Right lobe of liver (tissue), 4 donors: ENCODE measurements around the gene S1PR2.

Experiments
- POLR2A ChIP-seq: fragments of 450-650 bp; IDR thresholded peaks from one replicate; pipeline ENCODE4 v1.6.1; 2017; ENCODE audit warnings: antibody characterized with exemption, mild to moderate bottlenecking
- TF ChIP-seq, protein P1 (sequence below), 4 donors: fragments of 200-600 bp in 3 of 4; fragments of 450-650 bp in 1 of 4; IDR thresholded peaks; one replicate each; pipeline versions ENCODE4 v1.5.1 to v1.8.0; 2016 to 2022; ENCODE audit warnings: antibody characterized with exemption in 4 of 4, mild to moderate bottlenecking in 2 of 4
- donor health status: DM: no; HTN: no; CAD: no.
- donor health status: DM: no; HTN: no; CAD: no.
- donor health status: DM: no; HTN: yes; CAD: no.

DNA sequence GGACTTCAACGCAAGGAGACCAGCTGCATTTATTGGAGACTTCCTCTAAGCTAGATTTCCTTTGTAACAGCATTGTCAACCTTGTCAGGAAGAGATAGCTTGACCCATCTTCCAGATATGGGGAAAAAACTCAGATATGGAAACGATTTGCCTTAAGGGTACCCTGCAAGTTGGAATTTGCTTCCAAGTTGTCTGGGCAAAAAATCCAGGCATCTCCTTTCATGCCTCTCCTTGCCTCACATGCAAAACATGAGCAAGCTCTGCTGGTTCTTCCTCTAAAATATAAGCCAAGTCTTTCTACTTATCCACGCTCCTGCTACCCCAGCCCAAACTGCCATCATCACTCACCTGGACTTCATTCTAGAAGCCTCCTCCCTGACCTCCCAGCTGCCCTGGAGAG lies 30.0 kb downstream of the S1PR2 start:
- TF ChIP-seq, protein P1, sequence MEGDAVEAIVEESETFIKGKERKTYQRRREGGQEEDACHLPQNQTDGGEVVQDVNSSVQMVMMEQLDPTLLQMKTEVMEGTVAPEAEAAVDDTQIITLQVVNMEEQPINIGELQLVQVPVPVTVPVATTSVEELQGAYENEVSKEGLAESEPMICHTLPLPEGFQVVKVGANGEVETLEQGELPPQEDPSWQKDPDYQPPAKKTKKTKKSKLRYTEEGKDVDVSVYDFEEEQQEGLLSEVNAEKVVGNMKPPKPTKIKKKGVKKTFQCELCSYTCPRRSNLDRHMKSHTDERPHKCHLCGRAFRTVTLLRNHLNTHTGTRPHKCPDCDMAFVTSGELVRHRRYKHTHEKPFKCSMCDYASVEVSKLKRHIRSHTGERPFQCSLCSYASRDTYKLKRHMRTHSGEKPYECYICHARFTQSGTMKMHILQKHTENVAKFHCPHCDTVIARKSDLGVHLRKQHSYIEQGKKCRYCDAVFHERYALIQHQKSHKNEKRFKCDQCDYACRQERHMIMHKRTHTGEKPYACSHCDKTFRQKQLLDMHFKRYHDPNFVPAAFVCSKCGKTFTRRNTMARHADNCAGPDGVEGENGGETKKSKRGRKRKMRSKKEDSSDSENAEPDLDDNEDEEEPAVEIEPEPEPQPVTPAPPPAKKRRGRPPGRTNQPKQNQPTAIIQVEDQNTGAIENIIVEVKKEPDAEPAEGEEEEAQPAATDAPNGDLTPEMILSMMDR (IDR thresholded peaks at IDR 0.05), result no peak
- TF ChIP-seq POLR2A, result no peak
